ENCODE results near the gene FRMD6. TPM values are rescaled to one million over a fixed set of nuclear protein-coding genes. Genes with fewer than 3 reads are reported as not detected.

The FRMD6 gene
- polyA plus RNA-seq, 1 donor from 2014 or later: 2.4 TPM

GRCh38 chr14:51666826-51667225, 15.1 kb downstream of the FRMD6 start:
- Histone ChIP-seq H3K27ac (ENCODE audit: low read length) (no peak overlapping the region), H3K9me2 (ENCODE audit: insufficient read depth, low read length) (no peaks in the 10 kb centered on the region), H3K79me2 (replicated peaks; ENCODE audit: insufficient read depth, low read length) (no peaks in the 10 kb centered on the region), H4K20me1 (ENCODE audit: insufficient read depth) (no peaks in the 10 kb centered on the region), H3F3A (ENCODE audit: insufficient read depth, low read length, poor library complexity, severe bottlenecking) (no peaks in the 10 kb centered on the region), H3K4me3 (ENCODE audit: low read length) (no peak overlapping the region), H3K4me2 (ENCODE audit: low read length) (no peak overlapping the region), H3K36me3 (ENCODE audit: insufficient read depth, low read length) (no peaks in the 10 kb centered on the region), H2AFZ (ENCODE audit: low read depth, low read length) (no peak overlapping the region), H3K9me3 (ENCODE audit: low read length) (no peaks in the 10 kb centered on the region), H3K9ac (ENCODE audit: low read length) (no peak overlapping the region), H3K27me3 (ENCODE audit: insufficient read depth, low read depth, low read length) (no peaks in the 10 kb centered on the region)
- no peak for TF ChIP-seq SMC3 (conservative IDR thresholded peaks at IDR 0.05; ENCODE audit: poor library complexity)

DNA sequence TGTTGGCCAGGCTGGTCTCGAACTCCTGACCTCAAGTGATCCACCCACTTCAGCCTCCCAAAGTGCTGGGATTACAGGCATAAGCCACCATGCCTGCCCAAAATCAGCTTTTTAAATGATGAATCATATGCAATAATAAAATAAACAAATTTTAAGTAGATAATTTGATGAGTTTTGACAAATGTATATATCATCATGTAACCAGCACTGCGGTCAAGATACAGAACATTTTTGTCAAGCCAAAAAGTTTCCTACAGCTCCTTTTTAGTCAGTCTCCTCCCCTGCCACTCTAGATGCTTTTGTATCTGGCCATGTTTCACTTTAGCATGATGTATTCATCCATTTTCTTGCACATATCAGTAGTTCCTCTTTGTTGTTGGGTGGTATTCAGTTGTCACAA, 17.2 kb downstream of the FRMD6 start:
- H3K9me3 ChIP-seq (ENCODE audit: low read length): no peaks in the 10 kb centered on the region
- no peaks in the 10 kb centered on the region for H3K27me3 ChIP-seq (ENCODE audit: insufficient read depth, low read depth, low read length)
- H3K4me3 ChIP-seq (ENCODE audit: low read length): no peak overlapping the region
- H3K4me2 ChIP-seq (ENCODE audit: low read length): no peak overlapping the region
- H2AFZ ChIP-seq (ENCODE audit: low read depth, low read length): no peak overlapping the region
- no peaks in the 10 kb centered on the region for H3K36me3 ChIP-seq (ENCODE audit: insufficient read depth, low read length)
- H3F3A ChIP-seq (ENCODE audit: insufficient read depth, low read length, poor library complexity, severe bottlenecking): no peaks in the 10 kb centered on the region
- H3K27ac ChIP-seq (ENCODE audit: low read length): no peak overlapping the region
- TF ChIP-seq EZH2 (IDR thresholded peaks at IDR 0.05; ENCODE audit: borderline replicate concordance, insufficient read depth, low read length, poor library complexity, severe bottlenecking) (no peak), POLR2AphosphoS5 (IDR thresholded peaks at IDR 0.05) (no peak), REST (IDR thresholded peaks at IDR 0.05; ENCODE audit: borderline replicate concordance) (no peak), SMC3 (conservative IDR thresholded peaks at IDR 0.05; ENCODE audit: poor library complexity) (no peak), CTCF (IDR thresholded peaks at IDR 0.05; ENCODE audit: poor library complexity, severe bottlenecking) (no peak), RAD21 (conservative IDR thresholded peaks at IDR 0.05) (no peak), MXI1 (conservative IDR thresholded peaks at IDR 0.05; ENCODE audit: poor library complexity, severe bottlenecking) (no peak), EP300 (conservative IDR thresholded peaks at IDR 0.05; ENCODE audit: poor library complexity, severe bottlenecking) (no peak), TAF1 (IDR thresholded peaks at IDR 0.05; ENCODE audit: low read depth) (no peak)
- no peak overlapping the region for H3K9ac ChIP-seq (ENCODE audit: low read length)
- H3K9me2 ChIP-seq (ENCODE audit: insufficient read depth, low read length): no peaks in the 10 kb centered on the region
- no peaks in the 10 kb centered on the region for H3K79me2 ChIP-seq (replicated peaks; ENCODE audit: insufficient read depth, low read length)
- no peaks in the 10 kb centered on the region for H4K20me1 ChIP-seq (ENCODE audit: insufficient read depth)
